Spinal cord (tissue), 10 donors: ENCODE measurements around the gene SPDYE16. TPM values are rescaled to one million over a fixed set of nuclear protein-coding genes. Genes with fewer than 3 reads are reported as not detected.
"Not testable (repeated sequence)": the region's sequence is repeated elsewhere in the genome, so short reads cannot be mapped to it uniquely, and the experiment has no call there.

ENCODE experiments used
- DNase-seq, 6 donors: peaks; one replicate each; pipeline versions ENCODE4 v3.0.0 to v3.0.0-alpha.2; 2013 to 2015; ENCODE audit warnings: low spot score in 6 of 6, low read depth in 4 of 6
- H3K27ac ChIP-seq: one replicate; pipeline ENCODE4 v1.5.1; 2013; ENCODE audit warnings: low read depth, low read length, control low read depth
- H3K27me3 ChIP-seq: one replicate; pipeline ENCODE4 v1.6.1; 2013; ENCODE audit warnings: low read length; ENCODE audit not compliant: control insufficient read depth, insufficient read depth
- H3K36me3 ChIP-seq: one replicate; pipeline ENCODE4 v1.6.1; 2013; ENCODE audit warnings: low read length; ENCODE audit not compliant: control insufficient read depth, insufficient read depth
- H3K4me1 ChIP-seq: one replicate; pipeline ENCODE4 v1.6.1; 2013; ENCODE audit warnings: low read length; ENCODE audit not compliant: control insufficient read depth, insufficient read depth
- H3K4me3 ChIP-seq: one replicate; pipeline ENCODE4 v1.5.1; 2013; ENCODE audit warnings: low read depth, low read length, control low read depth
- H3K9me3 ChIP-seq: one replicate; pipeline ENCODE4 v1.6.1; 2013; ENCODE audit warnings: low read length; ENCODE audit not compliant: control insufficient read depth, insufficient read depth
- WGBS: methylation state at CpG from one replicate; pipeline ENCODE4 v1.1.5; 2013; ENCODE audit warnings: missing lambda C conversion rate; ENCODE audit not compliant: insufficient coverage; 5-methylcytosine and 5-hydroxymethylcytosine counted together
- long read RNA-seq, 4 donors: transcript quantifications; one replicate each; lab custom pipeline, GENCODE V29; 2026
- polyA plus RNA-seq, 2 donors: library from polyadenylated mRNA; unstranded; fragments of 120-200 nt; gene quantifications; one replicate each; pipeline ENCODE4 v1.2.1, GENCODE V29; 2013; ENCODE audit not compliant: insufficient read length in 2 of 2
- total RNA-seq, 2 donors: library from RNA; depleted of rRNA in 1 of 2; stranded (reverse); fragments of 120-200 nt in 1 of 2; fragments of >200 nt in 1 of 2; gene quantifications; one replicate each; pipeline versions ENCODE4 v1.2.3 to v1.2.4, GENCODE V29; 2013 to 2014
- donor health status: healthy.

Gene SPDYE16, protein sequence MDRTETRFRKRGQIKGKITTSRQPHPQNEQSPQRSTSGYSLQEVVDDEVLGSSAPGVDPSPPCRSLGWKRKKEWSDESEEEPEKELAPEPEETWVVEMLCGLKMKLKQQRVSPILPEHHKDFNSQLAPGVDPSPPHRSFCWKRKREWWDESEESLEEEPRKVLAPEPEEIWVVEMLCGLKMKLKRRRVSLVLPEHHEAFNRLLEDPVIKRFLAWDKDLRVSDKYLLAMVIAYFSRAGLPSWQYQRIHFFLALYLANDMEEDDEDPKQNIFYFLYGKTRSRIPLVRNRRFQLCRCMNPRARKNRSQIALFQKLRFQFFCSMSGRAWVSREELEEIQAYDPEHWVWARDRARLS
- total RNA-seq: under 1 TPM in 1 of 2 donors, not detected in 1; 0.28 TPM
- polyA plus RNA-seq: 1 to 10 TPM; 1.5 to 8.1 TPM
- long read RNA-seq, donor 1: 0 reads
- long read RNA-seq, donor 2: 0 reads
- long read RNA-seq, donor 3: 0 reads
- long read RNA-seq, donor 4: 0 reads

DNA sequence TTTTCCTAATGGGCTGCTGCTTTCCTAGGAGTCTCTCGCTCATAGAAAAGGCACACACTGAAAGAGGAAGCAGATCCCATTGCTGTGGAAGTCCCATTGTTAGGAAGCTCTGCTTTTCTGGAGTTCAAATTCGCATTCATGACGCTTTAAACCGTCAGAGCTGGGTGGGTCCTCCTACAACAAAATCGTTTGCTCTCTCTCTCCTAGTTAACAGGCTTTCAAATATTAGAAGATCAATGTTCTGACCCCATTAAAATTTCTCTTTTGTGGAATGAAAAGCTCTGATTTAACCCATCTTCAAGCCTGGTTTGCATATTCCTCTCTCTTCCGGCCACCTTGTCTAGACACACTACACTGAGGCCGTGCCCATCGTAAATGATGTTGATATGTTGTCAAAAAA is at the start of gene SPDYE16:
Gene SPDYE16, minus strand, starts transcription at position 101 of the 400 bp plus-strand sequence. CDS start 1,838 bp downstream, outside the sequence.
- not testable (repeated sequence) for H3K4me1 ChIP-seq, H3K27me3 ChIP-seq, DNase-seq, H3K9me3 ChIP-seq, H3K27ac ChIP-seq, H3K36me3 ChIP-seq, H3K4me3 ChIP-seq
- WGBS: no CpG with 5 or more reads among the region's 8 CpGs

GRCh38 chr7:76592694-76593093 is 49.6 kb upstream of the SPDYE16 start:
- not testable (repeated sequence) for DNase-seq
- WGBS: no CpG with 5 or more reads among the region's 2 CpGs

GRCh38 chr7:76591602-76592304 is 48.7 kb upstream of the SPDYE16 start:
- DNase-seq, H3K36me3 ChIP-seq, H3K9me3 ChIP-seq, H3K4me1 ChIP-seq, H3K27me3 ChIP-seq, H3K4me3 ChIP-seq, H3K27ac ChIP-seq: not testable (repeated sequence)
- WGBS: 25% methylated on average over 1 of the region's 2 CpGs

More at GRCh38 chr7:76592694-76593093, 49.6 kb upstream of the SPDYE16 start:
- not testable (repeated sequence) for H3K4me3 ChIP-seq, H3K9me3 ChIP-seq, H3K27me3 ChIP-seq, H3K27ac ChIP-seq, H3K4me1 ChIP-seq, H3K36me3 ChIP-seq

- not testable (repeated sequence) for H3K9me3 ChIP-seq, H3K36me3 ChIP-seq, H3K4me1 ChIP-seq, H3K4me3 ChIP-seq, DNase-seq, H3K27me3 ChIP-seq, H3K27ac ChIP-seq
- WGBS: no CpG with 5 or more reads among the region's 3 CpGs
Measured at GRCh38 chr7:76591033-76591432, 47.9 kb upstream of the SPDYE16 start.

- H3K36me3 ChIP-seq, H3K9me3 ChIP-seq, H3K4me3 ChIP-seq, H3K27me3 ChIP-seq, DNase-seq, H3K4me1 ChIP-seq, H3K27ac ChIP-seq: not testable (repeated sequence)
- no CpG with 5 or more reads among the region's 1 CpG for WGBS
Measured at GRCh38 chr7:76588586-76588985, 45.5 kb upstream of the SPDYE16 start.

- H3K27ac ChIP-seq: not testable (repeated sequence)
- WGBS: 88% methylated on average over 1 of the region's 2 CpGs
Measured at GRCh38 chr7:76586585-76587315, 43.7 kb upstream of the SPDYE16 start.

GRCh38 chr7:76583636-76584281 is 40.7 kb upstream of the SPDYE16 start:
- peak overlapping the region; percentile 71 for H3K27ac ChIP-seq
- peak in 1 of 6 donors; percentile 53 for DNase-seq
- not testable (repeated sequence) for H3K9me3 ChIP-seq, H3K36me3 ChIP-seq, H3K27me3 ChIP-seq, H3K4me1 ChIP-seq, H3K4me3 ChIP-seq
- WGBS: 59% methylated on average over 4 of the region's 5 CpGs

More at GRCh38 chr7:76586585-76587315, 43.7 kb upstream of the SPDYE16 start:
- not testable (repeated sequence) for H3K4me1 ChIP-seq, H3K36me3 ChIP-seq, H3K27me3 ChIP-seq, H3K9me3 ChIP-seq, DNase-seq, H3K4me3 ChIP-seq

GRCh38 chr7:76582848-76583631 is 39.9 kb upstream of the SPDYE16 start:
- peak overlapping the region; percentile 71 for H3K27ac ChIP-seq
- DNase-seq: peak in 5 of 6 donors; percentile 17 to 86 (median 36)
- H3K4me1 ChIP-seq, H3K36me3 ChIP-seq, H3K27me3 ChIP-seq, H3K9me3 ChIP-seq, H3K4me3 ChIP-seq: not testable (repeated sequence)
- no CpG with 5 or more reads among the region's 2 CpGs for WGBS
